PC-9 (cell line): ENCODE measurements around the gene MYBPH. TPM values are rescaled to one million over a fixed set of nuclear protein-coding genes. Genes with fewer than 3 reads are reported as not detected.

Source experiments
- BruUV-seq: library from RNA; stranded (reverse); fragments of 400-500 nt; replicated peaks from 2 replicates; lab custom pipeline; 2021; lab: Mats Ljungman, UMichigan
- CTCF ChIA-PET: fragments of 300-600 bp; sonication (Branson Sonifier 250); formaldehyde crosslinking; loops from one replicate; lab custom pipeline; 2022; ENCODE audit warnings: antibody characterized with exemption; lab: Charles Lee
- POLR2A ChIA-PET: fragments of 300-600 bp; sonication (Branson Sonifier 250); formaldehyde crosslinking; loops from one replicate; lab custom pipeline; 2022; ENCODE audit warnings: antibody characterized with exemption; ENCODE audit not compliant: unreplicated experiment; lab: Charles Lee
- DNase-seq, 2 experiments: peaks; one replicate each; pipeline versions ENCODE4 v3.0.0 to v3.0.0-alpha.2; 2015 to 2022; ENCODE audit warnings: mixed read lengths in 1 of 2
- H2AFZ ChIP-seq: fragments of 200-600 bp; sonication (generic); 2 replicates; pipeline ENCODE4 v1.8.1; 2017; ENCODE audit warnings: antibody characterized with exemption
- H3F3A ChIP-seq: fragments of 200-600 bp; sonication (generic); 2 replicates; pipeline ENCODE4 v1.8.1; 2017; ENCODE audit warnings: antibody characterized with exemption, mild to moderate bottlenecking, low read depth; ENCODE audit not compliant: insufficient read depth
- H3K27ac ChIP-seq: fragments of 200-600 bp; sonication (generic); 2 replicates; pipeline ENCODE4 v1.6.1; 2016; ENCODE audit warnings: mixed run types
- H3K27me3 ChIP-seq: fragments of 200-600 bp; sonication (generic); 2 replicates; pipeline ENCODE4 v1.6.1; 2016; ENCODE audit warnings: low read depth, mixed run types; ENCODE audit not compliant: insufficient read depth
- H3K36me3 ChIP-seq: fragments of 200-600 bp; sonication (generic); 2 replicates; pipeline ENCODE4 v1.6.1; 2016; ENCODE audit warnings: low read depth, mixed run types
- H3K4me1 ChIP-seq: fragments of 200-600 bp; sonication (generic); replicated peaks from 2 replicates; pipeline ENCODE4 v1.6.1; 2016; ENCODE audit warnings: mixed run types; ENCODE audit not compliant: insufficient read depth
- H3K4me2 ChIP-seq: fragments of 200-600 bp; sonication (generic); 2 replicates; pipeline ENCODE4 v1.6.1; 2017; ENCODE audit warnings: mixed run types
- H3K4me3 ChIP-seq: fragments of 200-600 bp; sonication (generic); 2 replicates; pipeline ENCODE4 v1.6.1; 2016; ENCODE audit warnings: mixed run types
- H3K79me2 ChIP-seq: fragments of 200-600 bp; sonication (generic); 2 replicates; pipeline ENCODE4 v1.6.1; 2017; ENCODE audit warnings: low read depth, mixed run types
- H3K9me2 ChIP-seq: fragments of 200-600 bp; sonication (generic); 2 replicates; pipeline ENCODE4 v1.8.1; 2017; ENCODE audit warnings: mild to moderate bottlenecking; ENCODE audit not compliant: insufficient read depth
- H3K9me3 ChIP-seq: fragments of 200-600 bp; sonication (generic); 2 replicates; pipeline ENCODE4 v1.8.1; 2016; ENCODE audit warnings: low read depth; ENCODE audit not compliant: insufficient read depth
- H4K20me1 ChIP-seq: fragments of 200-600 bp; sonication (generic); 2 replicates; pipeline ENCODE4 v1.8.1; 2017; ENCODE audit not compliant: insufficient read depth
- EZH2 ChIP-seq: fragments of 200-600 bp; sonication (generic); IDR thresholded peaks from 2 replicates; pipeline ENCODE4 v1.8.0; 2017; ENCODE audit warnings: antibody characterized with exemption, low read depth
- intact Hi-C: fragments of 100-400 bp; cut with micrococcal nuclease; formaldehyde crosslinking; loops from one replicate; pipeline ENCODE4 v1.10.0; 2022; ENCODE audit not compliant: unreplicated experiment
- total RNA-seq: library from RNA; stranded (reverse); gene quantifications from 2 replicates; pipeline ENCODE4 v1.2.3, GENCODE V29; 2021
- TF ChIP-seq, protein P1 (sequence below): fragments of 200-600 bp; sonication (generic); conservative IDR thresholded peaks from 2 replicates; pipeline ENCODE4 v1.6.1; 2017; ENCODE audit warnings: mixed run types, antibody characterized with exemption, mild to moderate bottlenecking, moderate library complexity

Gene MYBPH
- total RNA-seq, 1 experiment from 2014 or later: not detected

GRCh38 chr1:203166192-203166940 lies 9.3 kb downstream of the MYBPH start:
- 0 out of 2 replicates have a peak, but pooled peaks cover under 1% of the 10 kb centered on the region for H3K4me1 ChIP-seq

GRCh38 chr1:203165800-203166161 lies 9.8 kb downstream of the MYBPH start:
- intact Hi-C loops: no loop called here
- no peak overlapping the region for H3K4me2 ChIP-seq
- no peaks in the 10 kb centered on the region for H3F3A ChIP-seq
- DNase-seq: no peak
- no peaks in the 10 kb centered on the region for H3K9me3 ChIP-seq
- H3K4me3 ChIP-seq: no peak overlapping the region
- H3K27ac ChIP-seq: no peak overlapping the region
- ChIA-PET POLR2A (no interaction called here), CTCF (interaction anchor here (0.5 kb wide), 1 partner anchor 1127 kb away, joined by 3 read pairs; no protein-coding TSS in a partner anchor)
- H3K79me2 ChIP-seq: no peaks in the 10 kb centered on the region
- H4K20me1 ChIP-seq: no peaks in the 10 kb centered on the region
- TF ChIP-seq, protein P1, sequence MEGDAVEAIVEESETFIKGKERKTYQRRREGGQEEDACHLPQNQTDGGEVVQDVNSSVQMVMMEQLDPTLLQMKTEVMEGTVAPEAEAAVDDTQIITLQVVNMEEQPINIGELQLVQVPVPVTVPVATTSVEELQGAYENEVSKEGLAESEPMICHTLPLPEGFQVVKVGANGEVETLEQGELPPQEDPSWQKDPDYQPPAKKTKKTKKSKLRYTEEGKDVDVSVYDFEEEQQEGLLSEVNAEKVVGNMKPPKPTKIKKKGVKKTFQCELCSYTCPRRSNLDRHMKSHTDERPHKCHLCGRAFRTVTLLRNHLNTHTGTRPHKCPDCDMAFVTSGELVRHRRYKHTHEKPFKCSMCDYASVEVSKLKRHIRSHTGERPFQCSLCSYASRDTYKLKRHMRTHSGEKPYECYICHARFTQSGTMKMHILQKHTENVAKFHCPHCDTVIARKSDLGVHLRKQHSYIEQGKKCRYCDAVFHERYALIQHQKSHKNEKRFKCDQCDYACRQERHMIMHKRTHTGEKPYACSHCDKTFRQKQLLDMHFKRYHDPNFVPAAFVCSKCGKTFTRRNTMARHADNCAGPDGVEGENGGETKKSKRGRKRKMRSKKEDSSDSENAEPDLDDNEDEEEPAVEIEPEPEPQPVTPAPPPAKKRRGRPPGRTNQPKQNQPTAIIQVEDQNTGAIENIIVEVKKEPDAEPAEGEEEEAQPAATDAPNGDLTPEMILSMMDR: no peak
- no peak for TF ChIP-seq EZH2
- H2AFZ ChIP-seq: no peak overlapping the region
- H3K9me2 ChIP-seq: no peaks in the 10 kb centered on the region
- no TSS peak for BruUV-seq
- H3K27me3 ChIP-seq: no peaks in the 10 kb centered on the region
- H3K4me1 ChIP-seq: peaks cover 6% of the 10 kb centered on the region
- H3K36me3 ChIP-seq: no peaks in the 10 kb centered on the region

More at GRCh38 chr1:203166192-203166940, 9.3 kb downstream of the MYBPH start:
- Histone ChIP-seq H3K9me2 (no peaks in the 10 kb centered on the region), H3K36me3 (no peaks in the 10 kb centered on the region), H3K27me3 (no peaks in the 10 kb centered on the region), H3K4me3 (no peak overlapping the region), H2AFZ (no peak overlapping the region), H3K27ac (no peak overlapping the region), H3K4me2 (no peak overlapping the region), H3F3A (no peaks in the 10 kb centered on the region), H3K79me2 (no peaks in the 10 kb centered on the region), H4K20me1 (no peaks in the 10 kb centered on the region), H3K9me3 (no peaks in the 10 kb centered on the region)
- POLR2A ChIA-PET: no interaction called here
- TF ChIP-seq EZH2: no peak
- TF ChIP-seq, protein P1: no peak
- no TSS peak for BruUV-seq
- no peak for DNase-seq
- CTCF ChIA-PET: interaction anchor here (0.5 kb wide), 1 partner anchor 1127 kb away, joined by 3 read pairs; no protein-coding TSS in a partner anchor
- intact Hi-C loops: no loop called here

GRCh38 chr1:203165101-203165799 lies 10.4 kb downstream of the MYBPH start:
- intact Hi-C loops: no loop called here
- CTCF ChIA-PET: no interaction called here
- no peaks in the 10 kb centered on the region for H3K79me2 ChIP-seq
- no peak overlapping the region for H2AFZ ChIP-seq
- H3K4me2 ChIP-seq: no peak overlapping the region
- TF ChIP-seq, protein P1: no peak
- TF ChIP-seq EZH2: no peak
- no peak for DNase-seq
- H3K9me3 ChIP-seq: no peaks in the 10 kb centered on the region
- no peak overlapping the region for H3K4me3 ChIP-seq
- no peak overlapping the region for H3K27ac ChIP-seq
- no peaks in the 10 kb centered on the region for H4K20me1 ChIP-seq
- no peaks in the 10 kb centered on the region for H3K9me2 ChIP-seq
- BruUV-seq: no TSS peak
- no peaks in the 10 kb centered on the region for H3K27me3 ChIP-seq
- no peaks in the 10 kb centered on the region for H3K36me3 ChIP-seq
- POLR2A ChIA-PET: no interaction called here
- H3F3A ChIP-seq: no peaks in the 10 kb centered on the region
- peaks cover 9% of the 10 kb centered on the region for H3K4me1 ChIP-seq
